Keratinocyte (primary cell): Measurements from ENCODE around the gene PYY. TPM values are rescaled to one million over a fixed set of nuclear protein-coding genes. Genes with fewer than 3 reads are reported as not detected.
"Not testable (repeated sequence)": the region's sequence is repeated elsewhere in the genome, so short reads cannot be mapped to it uniquely, and the experiment has no call there.

Experiments used
- DNase-seq: peaks from one replicate; pipeline ENCODE4 v3.0.0-alpha.2; 2011; ENCODE audit warnings: low read depth, missing footprints, low spot score
- FAIRE-seq: peaks from 2 replicates; lab custom pipeline; 2011; peaks lifted over from hg19 to GRCh38; lab: Jason Lieb, UNC
- H2AFZ ChIP-seq: 2 replicates; pipeline ENCODE4 v1.6.0; 2012; ENCODE audit warnings: low read length, control low read depth, inconsistent platforms; ENCODE audit not compliant: control insufficient read depth
- H3K27ac ChIP-seq: 2 replicates; pipeline ENCODE4 v1.5.1; 2011; ENCODE audit warnings: low read length; ENCODE audit not compliant: control insufficient read depth, insufficient read depth
- H3K27me3 ChIP-seq: 3 replicates; pipeline ENCODE4 v1.6.0; 2011; ENCODE audit warnings: low read length; ENCODE audit not compliant: control insufficient read depth, insufficient read depth; ENCODE audit errors: extremely low read depth
- H3K36me3 ChIP-seq, 2 experiments: 2 replicates in 1 of 2; 3 replicates in 1 of 2; pipeline ENCODE4 v1.5.1; 2011; ENCODE audit warnings: low read length in 2 of 2, mild to moderate bottlenecking in 1 of 2; ENCODE audit not compliant: control insufficient read depth in 2 of 2, insufficient read depth in 2 of 2; ENCODE audit errors: extremely low read depth in 1 of 2
- H3K4me1 ChIP-seq: 3 replicates; pipeline ENCODE4 v1.5.1; 2011; ENCODE audit warnings: low read length; ENCODE audit not compliant: control insufficient read depth, insufficient read depth; ENCODE audit errors: extremely low read depth
- H3K4me2 ChIP-seq: 3 replicates; pipeline ENCODE4 v1.6.0; 2011; ENCODE audit warnings: low read depth, low read length; ENCODE audit not compliant: control insufficient read depth, insufficient read depth; ENCODE audit errors: extremely low read depth
- H3K4me3 ChIP-seq, 3 experiments: fragments of 200-600 bp in 1 of 3; sonication (generic) in 1 of 3; 2 replicates in 2 of 3; 3 replicates in 1 of 3; pipeline ENCODE4 v1.5.1; 2011 to 2016; ENCODE audit warnings: low read length in 3 of 3, mild to moderate bottlenecking in 3 of 3, control low read depth in 2 of 3, inconsistent platforms in 1 of 3, low read depth in 1 of 3, mixed read lengths in 1 of 3, mixed run types in 1 of 3, moderate library complexity in 1 of 3; ENCODE audit not compliant: control insufficient read depth in 2 of 3, insufficient read depth in 2 of 3; ENCODE audit errors: extremely low read depth in 1 of 3
- H3K79me2 ChIP-seq: 2 replicates; pipeline ENCODE4 v1.6.0; 2012; ENCODE audit warnings: low read length; ENCODE audit not compliant: control insufficient read depth, insufficient read depth
- H3K9ac ChIP-seq: 3 replicates; pipeline ENCODE4 v1.6.0; 2011; ENCODE audit warnings: low read length; ENCODE audit not compliant: control insufficient read depth, insufficient read depth; ENCODE audit errors: extremely low read depth
- H3K9me1 ChIP-seq: 3 replicates; pipeline ENCODE4 v1.6.0; 2011; ENCODE audit warnings: low read length; ENCODE audit not compliant: control insufficient read depth, insufficient read depth; ENCODE audit errors: extremely low read depth
- H3K9me3 ChIP-seq: 2 replicates; pipeline ENCODE4 v1.5.1; 2012; ENCODE audit warnings: low read depth, low read length; ENCODE audit not compliant: control insufficient read depth
- H4K20me1 ChIP-seq: 3 replicates; pipeline ENCODE4 v1.6.0; 2011; ENCODE audit warnings: low read length; ENCODE audit not compliant: control insufficient read depth, insufficient read depth; ENCODE audit errors: extremely low read depth
- EZH2 ChIP-seq: IDR thresholded peaks from one replicate; pipeline ENCODE4 v1.6.1; 2012; ENCODE audit warnings: inconsistent platforms, mild to moderate bottlenecking, low read length, moderate library complexity
- dilution Hi-C: fragments of 300-500 bp; cut with MboI; formaldehyde crosslinking; loops from one replicate; pipeline ENCODE4 v1.7.0; 2020; ENCODE audit warnings: low sequenced_read_pairs; ENCODE audit not compliant: extremely low pct_ligation_motif_present
- polyA plus RNA-seq, 5 experiments: library from polyadenylated mRNA; depleted of rRNA in 3 of 5; stranded (reverse) in 3 of 5; stranded (forward) in 1 of 5; unstranded in 1 of 5; fragments of >200 nt; gene quantifications; 1 replicate in 1 of 5; 2 replicates in 3 of 5; 3 replicates in 1 of 5; pipeline versions ENCODE4 v1.2.1 to v1.2.3, GENCODE V29; 2011 to 2012; ENCODE audit warnings: missing spikeins in 2 of 5, low read depth in 1 of 5, low replicate concordance in 1 of 5
- TF ChIP-seq, protein P1 (sequence below), 3 experiments: IDR thresholded peaks in 1 of 3; conservative IDR thresholded peaks in 1 of 3; optimal IDR thresholded peaks in 1 of 3; 2 replicates in 2 of 3; 3 replicates in 1 of 3; pipeline versions ENCODE3 to v1.5.1; 2011; ENCODE audit warnings: low read length in 3 of 3, mild to moderate bottlenecking in 3 of 3, moderate library complexity in 2 of 3, control low read depth in 1 of 3, inconsistent platforms in 1 of 3; ENCODE audit not compliant: insufficient read depth in 2 of 3; ENCODE audit errors: extremely low read depth in 1 of 3

The PYY gene
- polyA plus RNA-seq, 1 donor (not counting 4 experiments of a cell fraction or from before 2014, with no cell fraction given), result not detected

DNA sequence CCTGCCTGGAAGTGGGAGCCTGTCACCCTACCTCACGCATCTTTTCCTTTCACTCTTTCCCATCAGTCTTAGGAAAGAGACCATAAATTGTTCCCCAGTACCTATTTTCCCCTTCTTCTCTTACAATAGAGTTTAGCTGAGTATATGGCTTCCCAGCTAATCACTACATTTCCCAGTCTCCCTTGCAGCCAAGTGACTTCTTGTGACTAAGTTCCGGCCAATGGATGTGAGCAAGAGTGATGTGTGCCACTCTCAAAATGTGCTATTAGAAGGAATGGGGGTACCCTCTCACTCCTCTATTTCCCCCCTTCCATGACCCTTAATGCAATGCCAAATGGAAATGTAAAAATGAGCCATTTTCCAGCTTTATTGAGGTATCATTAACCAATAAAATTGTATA is 8.2 kb upstream of the PYY start:
- dilution Hi-C loops, result no loop called here
- no peaks in the 10 kb centered on the region for H3K9me3 ChIP-seq
- no peaks in the 10 kb centered on the region for H3K27me3 ChIP-seq
- no peaks in the 10 kb centered on the region for H3K79me2 ChIP-seq
- H3K9me1 ChIP-seq, result no peaks in the 10 kb centered on the region
- H3K27ac ChIP-seq, result no peak overlapping the region
- no peak overlapping the region for H3K9ac ChIP-seq
- H4K20me1 ChIP-seq, result no peaks in the 10 kb centered on the region
- no peak overlapping the region for H3K4me3 ChIP-seq
- H3K4me2 ChIP-seq, result no peak overlapping the region
- H2AFZ ChIP-seq, result no peak overlapping the region
- H3K4me1 ChIP-seq, result no peaks in the 10 kb centered on the region
- no peak for FAIRE-seq
- no peak for TF ChIP-seq EZH2
- TF ChIP-seq, protein P1, sequence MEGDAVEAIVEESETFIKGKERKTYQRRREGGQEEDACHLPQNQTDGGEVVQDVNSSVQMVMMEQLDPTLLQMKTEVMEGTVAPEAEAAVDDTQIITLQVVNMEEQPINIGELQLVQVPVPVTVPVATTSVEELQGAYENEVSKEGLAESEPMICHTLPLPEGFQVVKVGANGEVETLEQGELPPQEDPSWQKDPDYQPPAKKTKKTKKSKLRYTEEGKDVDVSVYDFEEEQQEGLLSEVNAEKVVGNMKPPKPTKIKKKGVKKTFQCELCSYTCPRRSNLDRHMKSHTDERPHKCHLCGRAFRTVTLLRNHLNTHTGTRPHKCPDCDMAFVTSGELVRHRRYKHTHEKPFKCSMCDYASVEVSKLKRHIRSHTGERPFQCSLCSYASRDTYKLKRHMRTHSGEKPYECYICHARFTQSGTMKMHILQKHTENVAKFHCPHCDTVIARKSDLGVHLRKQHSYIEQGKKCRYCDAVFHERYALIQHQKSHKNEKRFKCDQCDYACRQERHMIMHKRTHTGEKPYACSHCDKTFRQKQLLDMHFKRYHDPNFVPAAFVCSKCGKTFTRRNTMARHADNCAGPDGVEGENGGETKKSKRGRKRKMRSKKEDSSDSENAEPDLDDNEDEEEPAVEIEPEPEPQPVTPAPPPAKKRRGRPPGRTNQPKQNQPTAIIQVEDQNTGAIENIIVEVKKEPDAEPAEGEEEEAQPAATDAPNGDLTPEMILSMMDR (optimal IDR thresholded peaks at IDR 0.05 in 1 of 3, IDR thresholded peaks at IDR 0.05 in 1 of 3, conservative IDR thresholded peaks at IDR 0.05 in 1 of 3; ENCODE audit: extremely low read depth in 1 of 3, insufficient read depth in 2 of 3, low read length in 3 of 3), result no peak
- DNase-seq, result no peak
- no peaks in the 10 kb centered on the region for H3K36me3 ChIP-seq

DNA sequence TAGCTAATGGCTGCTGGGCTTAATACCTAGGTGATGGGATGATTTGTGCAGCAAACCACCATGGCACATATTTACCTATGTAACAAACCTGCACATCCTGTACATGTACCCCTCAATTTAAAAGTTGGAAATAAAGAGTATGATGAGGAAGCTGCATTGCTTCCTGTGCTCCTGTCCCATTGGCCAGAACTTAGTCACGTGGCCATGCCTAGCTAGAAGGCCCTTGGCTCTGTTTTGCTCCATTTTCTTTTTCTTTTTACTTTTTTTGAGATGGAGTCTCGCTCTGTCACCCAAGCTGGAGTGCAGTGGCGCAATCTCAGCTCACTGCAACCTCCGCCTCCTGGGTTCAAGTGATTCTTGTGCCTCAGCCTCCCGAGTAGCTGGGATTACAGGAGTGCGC is 7.6 kb upstream of the PYY start:
- dilution Hi-C loops, H3K9ac ChIP-seq, H3K9me1 ChIP-seq, H3K9me3 ChIP-seq, H3K27me3 ChIP-seq, H3K27ac ChIP-seq, H2AFZ ChIP-seq, DNase-seq, FAIRE-seq, H3K4me1 ChIP-seq, H4K20me1 ChIP-seq, H3K4me3 ChIP-seq, H3K36me3 ChIP-seq, H3K79me2 ChIP-seq, H3K4me2 ChIP-seq: not testable (repeated sequence)

DNA sequence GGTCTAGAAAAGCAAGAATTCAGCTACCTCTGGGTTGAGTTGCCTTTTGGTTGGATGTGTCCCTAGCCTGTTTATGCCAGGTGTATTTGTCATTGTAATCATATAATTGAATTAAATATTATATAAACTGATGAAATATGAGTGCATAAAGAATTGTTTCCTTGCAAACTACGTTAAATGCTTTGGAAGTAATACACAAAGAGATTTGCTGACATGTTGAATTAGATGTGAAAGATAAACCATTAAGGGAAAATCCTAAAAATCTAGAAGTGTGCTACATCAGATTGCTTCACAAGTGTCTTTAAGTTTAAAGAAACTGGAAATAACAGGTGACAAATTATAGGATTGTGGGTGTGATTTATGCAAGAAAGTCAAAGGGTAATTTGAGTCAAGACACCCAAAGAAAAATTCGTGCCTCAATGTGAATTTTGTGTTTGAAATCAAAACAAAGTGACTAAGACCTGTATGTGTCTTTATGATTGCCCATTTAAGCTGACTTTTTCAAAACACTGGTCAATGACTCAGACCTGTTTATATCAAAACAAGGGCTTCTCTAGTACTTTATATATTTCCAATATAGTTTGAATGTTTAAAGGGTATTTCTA is 5.1 kb upstream of the PYY start:
- Histone ChIP-seq H3K27me3 (peaks cover 11% of the 10 kb centered on the region), H2AFZ (no peak overlapping the region), H3K36me3 (no peaks in the 10 kb centered on the region), H3K4me2 (no peak overlapping the region), H3K4me1 (no peaks in the 10 kb centered on the region), H3K79me2 (no peaks in the 10 kb centered on the region), H3K9me3 (no peaks in the 10 kb centered on the region), H3K9ac (no peak overlapping the region), H3K4me3 (no peak overlapping the region), H4K20me1 (no peaks in the 10 kb centered on the region), H3K9me1 (no peaks in the 10 kb centered on the region), H3K27ac (no peak overlapping the region)
- FAIRE-seq (no peak), DNase-seq (no peak)
- dilution Hi-C loops, result no loop called here
- TF ChIP-seq EZH2, result no peak
- TF ChIP-seq, protein P1 (optimal IDR thresholded peaks at IDR 0.05 in 1 of 3, IDR thresholded peaks at IDR 0.05 in 1 of 3, conservative IDR thresholded peaks at IDR 0.05 in 1 of 3; ENCODE audit: extremely low read depth in 1 of 3, insufficient read depth in 2 of 3, low read length in 3 of 3), result no peak
